Measurements from ENCODE around the gene TMUB2.

- no peak for TF ChIP-seq CTCF (IDR thresholded peaks at IDR 0.05)
- TF ChIP-seq POLR2AphosphoS5 (IDR thresholded peaks at IDR 0.05) = no peak
- no peak for TF ChIP-seq POLR2A (IDR thresholded peaks at IDR 0.05)
Measured at GRCh38 chr17:44223541-44224071, 36.8 kb downstream of the TMUB2 start.
